AG10803 (cell line): ENCODE data around the gene SEMA4D.

ENCODE experiments used
- DNase-seq: peaks from one replicate; pipeline ENCODE4 v3.0.0; 2010; ENCODE audit warnings: low read depth
- H3K4me3 ChIP-seq: 2 replicates; pipeline ENCODE4 v1.5.1; 2011; ENCODE audit warnings: mild to moderate bottlenecking, low read length, control low read depth
- CTCF ChIP-seq: conservative IDR thresholded peaks from 2 replicates; pipeline ENCODE4 v1.5.1; 2011; ENCODE audit warnings: mild to moderate bottlenecking, low read length, control low read depth, inconsistent platforms

The SEMA4D gene

GRCh38 chr9:89534515-89535287, 36.8 kb upstream of the SEMA4D start:
- DNase-seq: no peak
- TF ChIP-seq CTCF: no peak
- no peak overlapping the region for H3K4me3 ChIP-seq

GRCh38 chr9:89533411-89534095, 35.6 kb upstream of the SEMA4D start:
- TF ChIP-seq CTCF: no peak
- DNase-seq: no peak
- no peak overlapping the region for H3K4me3 ChIP-seq

GRCh38 chr9:89532944-89533343, 35.0 kb upstream of the SEMA4D start:
- no peak for DNase-seq
- no peak for TF ChIP-seq CTCF

GRCh38 chr9:89532478-89532877, 34.6 kb upstream of the SEMA4D start:
- no peak overlapping the region for H3K4me3 ChIP-seq
- DNase-seq: no peak
- no peak for TF ChIP-seq CTCF

More at GRCh38 chr9:89532944-89533343, 35.0 kb upstream of the SEMA4D start:
- H3K4me3 ChIP-seq: no peak overlapping the region

GRCh38 chr9:89531766-89532165, 33.9 kb upstream of the SEMA4D start:
- no peak overlapping the region for H3K4me3 ChIP-seq
- no peak for TF ChIP-seq CTCF
- no peak for DNase-seq

- DNase-seq: no peak
- no peak for TF ChIP-seq CTCF
- no peak overlapping the region for H3K4me3 ChIP-seq
Measured at GRCh38 chr9:89530726-89531125, 32.8 kb upstream of the SEMA4D start.
